PC-9 (cell line): ENCODE data around the gene BCO1.

ENCODE experiments used
- EZH2 ChIP-seq: fragments of 200-600 bp; sonication (generic); IDR thresholded peaks from 2 replicates; pipeline ENCODE4 v1.8.0; 2017; ENCODE audit warnings: antibody characterized with exemption, low read depth
- TF ChIP-seq, protein P1 (sequence below): fragments of 200-600 bp; sonication (generic); conservative IDR thresholded peaks from 2 replicates; pipeline ENCODE4 v1.6.1; 2017; ENCODE audit warnings: mixed run types, antibody characterized with exemption, mild to moderate bottlenecking, moderate library complexity

GRCh38 chr16:81291117-81291516 is 52.6 kb downstream of the BCO1 start:
- TF ChIP-seq, protein P1, sequence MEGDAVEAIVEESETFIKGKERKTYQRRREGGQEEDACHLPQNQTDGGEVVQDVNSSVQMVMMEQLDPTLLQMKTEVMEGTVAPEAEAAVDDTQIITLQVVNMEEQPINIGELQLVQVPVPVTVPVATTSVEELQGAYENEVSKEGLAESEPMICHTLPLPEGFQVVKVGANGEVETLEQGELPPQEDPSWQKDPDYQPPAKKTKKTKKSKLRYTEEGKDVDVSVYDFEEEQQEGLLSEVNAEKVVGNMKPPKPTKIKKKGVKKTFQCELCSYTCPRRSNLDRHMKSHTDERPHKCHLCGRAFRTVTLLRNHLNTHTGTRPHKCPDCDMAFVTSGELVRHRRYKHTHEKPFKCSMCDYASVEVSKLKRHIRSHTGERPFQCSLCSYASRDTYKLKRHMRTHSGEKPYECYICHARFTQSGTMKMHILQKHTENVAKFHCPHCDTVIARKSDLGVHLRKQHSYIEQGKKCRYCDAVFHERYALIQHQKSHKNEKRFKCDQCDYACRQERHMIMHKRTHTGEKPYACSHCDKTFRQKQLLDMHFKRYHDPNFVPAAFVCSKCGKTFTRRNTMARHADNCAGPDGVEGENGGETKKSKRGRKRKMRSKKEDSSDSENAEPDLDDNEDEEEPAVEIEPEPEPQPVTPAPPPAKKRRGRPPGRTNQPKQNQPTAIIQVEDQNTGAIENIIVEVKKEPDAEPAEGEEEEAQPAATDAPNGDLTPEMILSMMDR, result no peak
- no peak for TF ChIP-seq EZH2
